ENCODE measurements around the gene RCAN1.

GRCh38 chr21:34617753-34618339 lies 2.9 kb upstream of the RCAN1 start:
- TF ChIP-seq CTCF (IDR thresholded peaks at IDR 0.05) (no peak), POLR2AphosphoS5 (IDR thresholded peaks at IDR 0.05; ENCODE audit: low read depth, low read length) (no peak), SIN3A (IDR thresholded peaks at IDR 0.05; ENCODE audit: borderline replicate concordance, insufficient read depth, low read depth, low read length) (no peak)
